Gastroesophageal sphincter (tissue), 3 donors: ENCODE data around the gene AMDHD2.
"Not testable (repeated sequence)": the region's sequence is repeated elsewhere in the genome, so short reads cannot be mapped to it uniquely, and the experiment has no call there.

ENCODE experiments used
- EP300 ChIP-seq: sonication (generic); formaldehyde crosslinking; IDR thresholded peaks from one replicate; pipeline ENCODE4 v1.6.1; 2017; ENCODE audit warnings: antibody characterized with exemption, mild to moderate bottlenecking
- POLR2A ChIP-seq, 2 donors: fragments of 450-650 bp; IDR thresholded peaks; one replicate each; pipeline ENCODE4 v1.6.1; 2017; ENCODE audit warnings: antibody characterized with exemption in 2 of 2, mild to moderate bottlenecking in 2 of 2, moderate library complexity in 1 of 2
- TF ChIP-seq, protein P1 (sequence below), 4 experiments: fragments of 200-600 bp in 2 of 4; fragments of 450-650 bp in 2 of 4; sonication (generic) in 1 of 4; IDR thresholded peaks; one replicate each; pipeline ENCODE4 v1.5.1; 2017 to 2019; ENCODE audit warnings: antibody characterized with exemption in 4 of 4, mild to moderate bottlenecking in 2 of 4, moderate library complexity in 2 of 4

DNA sequence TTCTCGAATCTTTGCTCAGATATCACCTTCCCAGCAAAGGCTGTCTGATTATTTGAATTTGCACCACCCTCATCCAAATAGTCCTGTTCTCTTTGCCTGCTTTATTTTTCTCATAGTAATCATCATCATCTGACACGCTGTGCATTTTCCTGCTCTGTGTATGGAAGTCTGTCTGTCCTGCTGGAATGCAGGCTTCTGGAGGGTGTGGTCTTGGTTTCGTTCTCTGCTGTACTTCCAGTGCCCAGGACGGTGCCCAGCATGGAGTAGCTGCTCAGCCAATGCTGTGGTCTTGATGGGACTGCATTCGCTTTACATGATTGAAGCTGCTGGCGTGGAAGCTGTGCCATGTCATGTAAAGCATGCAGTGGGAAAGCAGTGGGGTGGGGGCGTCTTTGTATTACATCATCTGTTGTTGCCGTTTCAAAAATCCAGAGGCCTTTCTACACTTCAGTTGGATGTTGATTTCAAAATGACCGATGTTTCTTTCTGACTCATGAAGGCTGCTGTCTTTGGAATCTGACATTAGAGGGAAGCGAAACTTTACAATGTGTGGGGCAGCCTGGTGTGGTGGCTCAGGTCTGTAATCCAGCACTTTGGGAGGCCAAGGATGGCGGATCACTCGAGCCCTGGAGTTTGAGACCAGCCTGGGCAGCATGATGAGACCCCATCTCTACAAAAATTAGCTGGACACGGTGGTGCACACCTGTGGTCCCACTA, 34.7 kb downstream of the AMDHD2 start:
- not testable (repeated sequence) for TF ChIP-seq POLR2A (IDR thresholded peaks at IDR 0.05); EP300
- TF ChIP-seq, protein P1, sequence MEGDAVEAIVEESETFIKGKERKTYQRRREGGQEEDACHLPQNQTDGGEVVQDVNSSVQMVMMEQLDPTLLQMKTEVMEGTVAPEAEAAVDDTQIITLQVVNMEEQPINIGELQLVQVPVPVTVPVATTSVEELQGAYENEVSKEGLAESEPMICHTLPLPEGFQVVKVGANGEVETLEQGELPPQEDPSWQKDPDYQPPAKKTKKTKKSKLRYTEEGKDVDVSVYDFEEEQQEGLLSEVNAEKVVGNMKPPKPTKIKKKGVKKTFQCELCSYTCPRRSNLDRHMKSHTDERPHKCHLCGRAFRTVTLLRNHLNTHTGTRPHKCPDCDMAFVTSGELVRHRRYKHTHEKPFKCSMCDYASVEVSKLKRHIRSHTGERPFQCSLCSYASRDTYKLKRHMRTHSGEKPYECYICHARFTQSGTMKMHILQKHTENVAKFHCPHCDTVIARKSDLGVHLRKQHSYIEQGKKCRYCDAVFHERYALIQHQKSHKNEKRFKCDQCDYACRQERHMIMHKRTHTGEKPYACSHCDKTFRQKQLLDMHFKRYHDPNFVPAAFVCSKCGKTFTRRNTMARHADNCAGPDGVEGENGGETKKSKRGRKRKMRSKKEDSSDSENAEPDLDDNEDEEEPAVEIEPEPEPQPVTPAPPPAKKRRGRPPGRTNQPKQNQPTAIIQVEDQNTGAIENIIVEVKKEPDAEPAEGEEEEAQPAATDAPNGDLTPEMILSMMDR (IDR thresholded peaks at IDR 0.05): not testable (repeated sequence)
